ENCODE data around the gene UGT1A9.

GRCh38 chr2:233800208-233800607 lies 128.5 kb downstream of the UGT1A9 start:
- TF ChIP-seq GABPA (IDR thresholded peaks at IDR 0.05; ENCODE audit: low read depth): no peak
- TF ChIP-seq EZH2 (IDR thresholded peaks at IDR 0.05; ENCODE audit: borderline replicate concordance, control insufficient read depth, low read depth, low read length): no peak
- no peak for TF ChIP-seq CEBPZ (IDR thresholded peaks at IDR 0.05; ENCODE audit: low read depth, low read length)
- no peak for TF ChIP-seq CEBPB (IDR thresholded peaks at IDR 0.05; ENCODE audit: borderline replicate concordance in 1 of 2, low read depth in 2 of 2, low read length in 2 of 2)
